Calu3 (cell line): ENCODE data around the gene ZNF514. TPM values are rescaled to one million over a fixed set of nuclear protein-coding genes. Genes with fewer than 3 reads are reported as not detected.
"Not testable (repeated sequence)": the region's sequence is repeated elsewhere in the genome, so short reads cannot be mapped to it uniquely, and the experiment has no call there.

Source experiments
- BruUV-seq: library from RNA; stranded (reverse); fragments of 400-500 nt; replicated peaks from 2 replicates; lab custom pipeline; 2021; lab: Mats Ljungman, UMichigan
- CTCF ChIA-PET: fragments of 300-600 bp; sonication (Branson Sonifier 250); formaldehyde crosslinking; loops from one replicate; lab custom pipeline; 2022; ENCODE audit warnings: antibody characterized with exemption; lab: Charles Lee
- DNase-seq: peaks from one replicate; pipeline ENCODE4 v3.0.0; 2022
- H3K27ac Mint-ChIP-seq: one replicate; pipeline ENCODE4 v1.8.0; 2022; ENCODE audit warnings: mixed read lengths; ENCODE audit not compliant: unreplicated experiment
- H3K27me3 Mint-ChIP-seq: one replicate; pipeline ENCODE4 v1.8.0; 2022; ENCODE audit warnings: mixed read lengths; ENCODE audit not compliant: unreplicated experiment
- H3K36me3 Mint-ChIP-seq: one replicate; pipeline ENCODE4 v1.8.0; 2022; ENCODE audit warnings: mild to moderate bottlenecking, moderate library complexity, mixed read lengths; ENCODE audit not compliant: insufficient read depth, unreplicated experiment
- H3K4me1 Mint-ChIP-seq: one replicate; pipeline ENCODE4 v1.8.0; 2022; ENCODE audit warnings: mild to moderate bottlenecking, low read depth, mixed read lengths; ENCODE audit not compliant: unreplicated experiment
- H3K4me3 Mint-ChIP-seq: one replicate; pipeline ENCODE4 v1.8.0; 2022; ENCODE audit warnings: mild to moderate bottlenecking, low read depth, moderate library complexity, mixed read lengths; ENCODE audit not compliant: unreplicated experiment
- H3K9me3 Mint-ChIP-seq: one replicate; pipeline ENCODE4 v1.8.0; 2022; ENCODE audit warnings: low read depth, mixed read lengths; ENCODE audit not compliant: unreplicated experiment
- intact Hi-C: fragments of 100-400 bp; cut with micrococcal nuclease; formaldehyde crosslinking; loops from one replicate; pipeline ENCODE4 v1.10.0; 2022; ENCODE audit not compliant: unreplicated experiment
- total RNA-seq: library from RNA; stranded (reverse); gene quantifications from 2 replicates; pipeline ENCODE4 v1.2.3, GENCODE V29; 2022
- TF ChIP-seq, protein P1 (sequence below): fragments of 200-600 bp; IDR thresholded peaks from one replicate; pipeline ENCODE4 v1.8.0; 2022; ENCODE audit warnings: antibody characterized with exemption; ENCODE audit not compliant: unreplicated experiment

The ZNF514 gene
- total RNA-seq, 1 experiment from 2014 or later: 17.4 TPM

DNA sequence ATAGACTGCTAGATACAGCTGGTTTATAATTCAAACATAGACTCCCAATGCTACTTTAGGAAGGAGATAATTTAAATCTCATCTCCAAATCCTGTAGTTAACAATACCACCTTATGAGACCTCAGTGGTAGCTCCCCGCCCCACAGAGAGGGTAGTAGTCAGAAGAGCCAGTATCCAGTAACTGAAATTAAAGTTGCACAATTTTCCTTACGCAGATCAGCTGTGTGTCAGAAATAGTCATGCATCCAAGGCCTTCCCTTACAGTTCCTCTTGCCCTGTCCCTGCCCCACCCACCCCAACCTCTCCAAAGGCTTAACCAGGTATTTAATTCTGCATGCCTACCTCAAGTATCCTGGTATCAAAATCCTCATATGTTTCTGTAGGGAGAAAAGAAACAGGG, 53.6 kb downstream of the ZNF514 start:
- intact Hi-C loops: no loop called here
- Mint-ChIP-seq H3K9me3 (no peaks in the 10 kb centered on the region), H3K27ac (no peak overlapping the region), H3K27me3 (no peaks in the 10 kb centered on the region), H3K4me3 (no peak overlapping the region), H3K36me3 (peaks cover 51% of the 10 kb centered on the region), H3K4me1 (no peaks in the 10 kb centered on the region)
- TF ChIP-seq, protein P1, sequence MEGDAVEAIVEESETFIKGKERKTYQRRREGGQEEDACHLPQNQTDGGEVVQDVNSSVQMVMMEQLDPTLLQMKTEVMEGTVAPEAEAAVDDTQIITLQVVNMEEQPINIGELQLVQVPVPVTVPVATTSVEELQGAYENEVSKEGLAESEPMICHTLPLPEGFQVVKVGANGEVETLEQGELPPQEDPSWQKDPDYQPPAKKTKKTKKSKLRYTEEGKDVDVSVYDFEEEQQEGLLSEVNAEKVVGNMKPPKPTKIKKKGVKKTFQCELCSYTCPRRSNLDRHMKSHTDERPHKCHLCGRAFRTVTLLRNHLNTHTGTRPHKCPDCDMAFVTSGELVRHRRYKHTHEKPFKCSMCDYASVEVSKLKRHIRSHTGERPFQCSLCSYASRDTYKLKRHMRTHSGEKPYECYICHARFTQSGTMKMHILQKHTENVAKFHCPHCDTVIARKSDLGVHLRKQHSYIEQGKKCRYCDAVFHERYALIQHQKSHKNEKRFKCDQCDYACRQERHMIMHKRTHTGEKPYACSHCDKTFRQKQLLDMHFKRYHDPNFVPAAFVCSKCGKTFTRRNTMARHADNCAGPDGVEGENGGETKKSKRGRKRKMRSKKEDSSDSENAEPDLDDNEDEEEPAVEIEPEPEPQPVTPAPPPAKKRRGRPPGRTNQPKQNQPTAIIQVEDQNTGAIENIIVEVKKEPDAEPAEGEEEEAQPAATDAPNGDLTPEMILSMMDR: no peak
- BruUV-seq: no TSS peak
- CTCF ChIA-PET: interaction anchor here (0.6 kb wide), 1 partner anchor 254 kb away, joined by 3 read pairs; no protein-coding TSS in a partner anchor
- DNase-seq: no peak

DNA sequence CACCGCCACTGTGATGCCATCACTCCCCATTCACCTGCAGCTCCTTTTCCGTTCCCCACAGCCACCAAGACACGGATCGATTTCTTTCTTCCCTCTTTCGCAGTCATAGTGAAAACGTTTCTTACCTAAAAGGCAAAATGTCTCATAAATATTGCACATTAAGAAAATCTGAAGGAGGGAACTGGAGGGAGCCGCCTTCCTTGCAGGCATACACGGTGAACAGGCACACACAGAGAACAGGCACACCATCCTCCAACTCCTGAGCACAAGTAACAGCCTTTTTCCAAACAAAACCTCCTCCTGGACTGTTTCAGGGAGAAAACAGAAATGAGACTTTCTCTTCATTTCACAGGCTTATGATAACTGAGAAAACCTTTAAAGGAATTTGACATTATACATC, 55.0 kb downstream of the ZNF514 start:
- Mint-ChIP-seq H3K4me1 (no peaks in the 10 kb centered on the region), H3K36me3 (peaks cover 48% of the 10 kb centered on the region), H3K9me3 (no peaks in the 10 kb centered on the region), H3K27me3 (no peaks in the 10 kb centered on the region), H3K27ac (no peak overlapping the region), H3K4me3 (no peak overlapping the region)
- CTCF ChIA-PET: no interaction called here
- DNase-seq: no peak
- TF ChIP-seq, protein P1: no peak
- no TSS peak for BruUV-seq
- intact Hi-C loops: no loop called here

DNA sequence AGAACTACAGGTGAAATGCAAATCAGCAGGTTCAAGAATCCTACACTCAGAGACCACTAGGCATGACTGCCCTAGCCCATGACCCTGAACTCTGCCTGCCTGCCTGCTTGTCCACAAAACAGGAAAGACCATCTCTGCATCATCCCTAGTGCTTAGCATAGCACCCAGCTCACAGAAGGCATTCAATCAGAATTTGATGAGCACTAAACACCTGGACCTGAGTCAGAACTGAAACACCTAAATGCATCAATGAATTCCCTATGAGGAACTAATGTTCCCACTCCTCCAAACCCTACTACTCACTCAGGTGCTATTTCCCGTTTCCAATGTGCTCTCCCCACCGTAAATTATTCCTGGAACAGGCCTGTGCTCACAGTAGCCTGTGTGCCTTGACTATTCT, 59.7 kb downstream of the ZNF514 start:
- TF ChIP-seq, protein P1: no peak
- Mint-ChIP-seq H3K4me1 (peaks cover 8% of the 10 kb centered on the region), H3K9me3 (no peaks in the 10 kb centered on the region), H3K27ac (no peak overlapping the region), H3K27me3 (no peaks in the 10 kb centered on the region), H3K4me3 (no peak overlapping the region), H3K36me3 (peaks cover 36% of the 10 kb centered on the region)
- BruUV-seq: no TSS peak
- no peak for DNase-seq
- intact Hi-C loops: no loop called here
- CTCF ChIA-PET: no interaction called here

DNA sequence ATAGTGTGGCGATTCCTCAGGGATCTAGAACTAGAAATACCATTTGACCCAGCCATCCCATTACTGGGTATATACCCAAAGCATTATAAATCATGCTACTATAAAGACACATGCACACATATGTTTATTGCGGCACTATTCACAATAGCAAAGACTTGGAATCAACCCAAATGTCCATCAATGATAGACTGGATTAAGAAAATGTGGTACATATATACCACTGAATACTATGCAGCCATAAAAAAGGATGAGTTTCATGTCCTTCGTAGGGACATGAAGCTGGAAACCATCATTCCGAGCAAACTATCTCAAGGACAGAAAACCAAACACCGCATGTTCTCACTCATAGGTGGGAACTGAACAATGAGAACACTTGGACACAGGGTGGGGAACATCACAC, 61.4 kb downstream of the ZNF514 start:
- intact Hi-C loops: not testable (repeated sequence)

More for the DNA sequence above, 61.4 kb downstream of the ZNF514 start:
- H3K4me3 Mint-ChIP-seq, H3K4me1 Mint-ChIP-seq, CTCF ChIA-PET, BruUV-seq, H3K27me3 Mint-ChIP-seq, DNase-seq, H3K9me3 Mint-ChIP-seq, H3K27ac Mint-ChIP-seq: not testable (repeated sequence)
- peaks cover 29% of the 10 kb centered on the region for H3K36me3 Mint-ChIP-seq

Other genes starting within 250 kb of the ZNF514 start
- not detected in 2 replicates for gene MAL, start 134.1 kb downstream of the ZNF514 start, total RNA-seq
- gene MRPS5, start 38.0 kb downstream of the ZNF514 start, total RNA-seq: 67.9 and 71.5 TPM in 2 replicates
- 3.5 and 4.8 TPM in 2 replicates for gene ZNF2, start 6.0 kb upstream of the ZNF514 start, total RNA-seq
- 6.2 and 6.6 TPM in 2 replicates for gene ZNF892, start 47.7 kb upstream of the ZNF514 start, total RNA-seq
- 24.7 and 29.9 TPM in 2 replicates for gene PROM2, start 114.6 kb upstream of the ZNF514 start, total RNA-seq
- 1.1 and 2.1 TPM in 2 replicates for gene KCNIP3, start 137.5 kb upstream of the ZNF514 start, total RNA-seq
- 26.8 and 29.1 TPM in 2 replicates for gene FAHD2A, start 242.9 kb upstream of the ZNF514 start, total RNA-seq